Fibroblast of the aortic adventitia (primary cell): ENCODE measurements around the gene CYP4F2. TPM values are rescaled to one million over a fixed set of nuclear protein-coding genes. Genes with fewer than 3 reads are reported as not detected.

ENCODE experiments used
- DNase-seq: peaks from one replicate; pipeline ENCODE4 v3.0.0-alpha.2; 2010; ENCODE audit warnings: low read depth
- H3K4me3 ChIP-seq: 2 replicates; pipeline ENCODE4 v1.5.1; 2011; ENCODE audit warnings: low read depth, mild to moderate bottlenecking, control low read depth, low read length, moderate library complexity
- total RNA-seq: library from RNA; depleted of rRNA; stranded (reverse); fragments of >200 nt; gene quantifications from 2 replicates; pipeline ENCODE4 v1.2.3, GENCODE V29; 2012; ENCODE audit warnings: low replicate concordance
- TF ChIP-seq, protein P1 (sequence below): IDR thresholded peaks from 2 replicates; pipeline ENCODE4 v1.5.1; 2011; ENCODE audit warnings: mild to moderate bottlenecking, low read length, control low read depth, inconsistent platforms; ENCODE audit not compliant: insufficient read depth

Gene CYP4F2
- not detected in 2 replicates for total RNA-seq

DNA sequence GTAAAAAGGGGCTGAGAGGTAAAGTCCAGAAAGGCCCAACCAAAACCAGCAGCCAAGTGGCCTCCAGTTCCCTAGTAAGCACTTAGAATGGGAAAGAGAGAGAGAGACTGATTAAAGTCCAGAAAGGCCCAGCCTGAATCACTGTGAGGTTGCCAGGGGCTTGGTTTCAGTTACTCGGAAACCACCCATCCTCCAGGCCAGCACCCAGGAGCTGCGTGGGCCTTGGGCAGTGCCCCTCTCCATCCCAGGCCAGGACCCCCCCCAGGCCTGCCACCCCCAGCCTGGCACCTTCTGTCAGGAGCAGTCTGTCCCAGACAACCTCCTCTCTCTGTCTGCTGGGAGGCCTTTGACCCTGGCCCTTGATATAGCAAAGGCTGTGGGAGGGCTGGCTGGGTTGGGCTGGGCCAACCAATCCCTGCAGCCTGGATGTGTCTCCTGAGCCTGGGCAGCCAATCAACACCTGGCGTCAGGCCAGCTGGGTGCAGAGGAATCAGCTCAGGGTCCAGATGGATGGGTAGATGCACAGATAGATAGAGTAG lies at the start of gene CYP4F2:
Gene CYP4F2 (minus strand): TSS at position 337 of the 539 bp plus-strand sequence. CDS start 463 bp downstream, outside the sequence.
- DNase-seq = no peak
- TF ChIP-seq, protein P1, sequence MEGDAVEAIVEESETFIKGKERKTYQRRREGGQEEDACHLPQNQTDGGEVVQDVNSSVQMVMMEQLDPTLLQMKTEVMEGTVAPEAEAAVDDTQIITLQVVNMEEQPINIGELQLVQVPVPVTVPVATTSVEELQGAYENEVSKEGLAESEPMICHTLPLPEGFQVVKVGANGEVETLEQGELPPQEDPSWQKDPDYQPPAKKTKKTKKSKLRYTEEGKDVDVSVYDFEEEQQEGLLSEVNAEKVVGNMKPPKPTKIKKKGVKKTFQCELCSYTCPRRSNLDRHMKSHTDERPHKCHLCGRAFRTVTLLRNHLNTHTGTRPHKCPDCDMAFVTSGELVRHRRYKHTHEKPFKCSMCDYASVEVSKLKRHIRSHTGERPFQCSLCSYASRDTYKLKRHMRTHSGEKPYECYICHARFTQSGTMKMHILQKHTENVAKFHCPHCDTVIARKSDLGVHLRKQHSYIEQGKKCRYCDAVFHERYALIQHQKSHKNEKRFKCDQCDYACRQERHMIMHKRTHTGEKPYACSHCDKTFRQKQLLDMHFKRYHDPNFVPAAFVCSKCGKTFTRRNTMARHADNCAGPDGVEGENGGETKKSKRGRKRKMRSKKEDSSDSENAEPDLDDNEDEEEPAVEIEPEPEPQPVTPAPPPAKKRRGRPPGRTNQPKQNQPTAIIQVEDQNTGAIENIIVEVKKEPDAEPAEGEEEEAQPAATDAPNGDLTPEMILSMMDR = no peak
- no peak within 1 kb of the TSS for H3K4me3 ChIP-seq

GRCh38 chr19:15945301-15945700 lies 47.4 kb upstream of the CYP4F2 start:
- TF ChIP-seq, protein P1 = no peak
- no peak overlapping the region for H3K4me3 ChIP-seq
- no peak for DNase-seq

GRCh38 chr19:15944401-15944800 lies 46.5 kb upstream of the CYP4F2 start:
- H3K4me3 ChIP-seq = no peak overlapping the region
- TF ChIP-seq, protein P1 = no peak
- no peak for DNase-seq

DNA sequence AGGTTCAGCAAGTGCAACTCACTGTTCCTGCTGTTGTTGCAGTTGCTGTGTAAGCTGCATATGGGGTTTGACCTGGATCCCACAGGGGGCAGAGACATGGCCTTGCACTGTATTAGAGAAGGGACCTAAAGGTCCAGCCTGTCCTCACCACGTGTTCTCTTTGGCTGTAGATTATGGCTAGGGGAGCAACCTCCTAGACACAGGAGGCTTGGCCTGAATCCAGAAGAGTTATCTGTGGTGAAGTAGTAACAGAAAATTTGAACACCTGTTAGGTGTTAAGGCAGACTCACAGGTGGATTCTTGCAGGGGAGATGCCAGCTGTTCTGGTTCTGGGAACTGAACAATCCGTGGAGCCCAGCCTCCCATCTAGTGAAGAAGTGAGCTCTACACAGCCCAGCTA lies 39.9 kb upstream of the CYP4F2 start:
- TF ChIP-seq, protein P1 = no peak
- DNase-seq = no peak
- H3K4me3 ChIP-seq = no peak overlapping the region

GRCh38 chr19:15936950-15937349 lies 39.1 kb upstream of the CYP4F2 start:
- no peak overlapping the region for H3K4me3 ChIP-seq
- no peak for DNase-seq
- TF ChIP-seq, protein P1 = no peak

- no peak for DNase-seq
- no peak overlapping the region for H3K4me3 ChIP-seq
Observed at GRCh38 chr19:15936173-15936572, 38.3 kb upstream of the CYP4F2 start.

More at GRCh38 chr19:15936173-15936572, 38.3 kb upstream of the CYP4F2 start:
- TF ChIP-seq, protein P1 = no peak
